C4-2B (cell line): ENCODE measurements around the gene CTNNBL1.

ENCODE experiments used
- ZFX ChIP-seq: fragments of 450-650 bp; IDR thresholded peaks from 2 replicates; pipeline ENCODE4 v1.6.1; 2017
- TF ChIP-seq, protein P1 (sequence below): fragments of 450-650 bp; conservative IDR thresholded peaks from 2 replicates; pipeline ENCODE4 v1.5.1; 2017; ENCODE audit warnings: mild to moderate bottlenecking

DNA sequence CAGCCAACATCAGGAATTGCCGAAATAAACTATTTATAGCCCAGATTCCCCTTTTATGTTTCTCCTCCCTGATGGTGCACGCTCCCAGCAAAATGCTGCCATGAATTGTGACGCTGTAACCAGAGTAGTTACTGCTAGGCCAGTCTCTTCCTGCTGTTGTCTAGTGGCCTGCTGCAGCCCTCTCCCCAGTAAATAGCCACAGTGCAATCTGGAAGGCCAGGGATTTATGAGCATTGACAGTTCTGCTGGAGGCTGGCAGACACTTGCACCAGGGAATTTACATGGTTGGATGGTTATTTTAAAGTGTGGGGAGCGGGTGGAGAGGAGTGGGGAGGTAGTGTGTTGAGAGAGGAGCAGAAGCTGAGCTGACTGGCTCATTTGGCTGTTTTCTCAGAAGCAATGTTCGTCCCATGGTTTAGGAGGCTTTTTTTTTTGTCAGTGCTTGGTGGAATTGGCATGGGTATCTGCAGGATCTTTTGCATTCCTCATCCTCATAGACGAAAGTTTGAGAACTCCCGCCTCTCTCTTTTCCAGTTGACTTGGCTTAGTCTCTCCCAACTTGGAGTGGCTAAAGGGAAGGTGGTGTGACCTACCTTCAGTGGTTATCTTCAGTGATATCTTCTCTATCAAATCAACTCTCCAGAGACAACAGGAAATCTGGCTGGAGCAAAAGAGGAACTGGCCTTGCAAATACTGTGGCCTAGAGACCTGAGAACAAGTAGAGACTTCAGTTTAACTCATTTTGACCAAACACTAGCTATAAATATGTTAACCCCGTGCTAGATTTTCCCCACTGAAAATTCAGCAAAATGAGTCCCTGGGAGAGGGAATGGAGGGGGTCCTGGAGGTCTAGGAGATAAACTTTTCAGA lies 109.8 kb downstream of the CTNNBL1 start:
- TF ChIP-seq, protein P1, sequence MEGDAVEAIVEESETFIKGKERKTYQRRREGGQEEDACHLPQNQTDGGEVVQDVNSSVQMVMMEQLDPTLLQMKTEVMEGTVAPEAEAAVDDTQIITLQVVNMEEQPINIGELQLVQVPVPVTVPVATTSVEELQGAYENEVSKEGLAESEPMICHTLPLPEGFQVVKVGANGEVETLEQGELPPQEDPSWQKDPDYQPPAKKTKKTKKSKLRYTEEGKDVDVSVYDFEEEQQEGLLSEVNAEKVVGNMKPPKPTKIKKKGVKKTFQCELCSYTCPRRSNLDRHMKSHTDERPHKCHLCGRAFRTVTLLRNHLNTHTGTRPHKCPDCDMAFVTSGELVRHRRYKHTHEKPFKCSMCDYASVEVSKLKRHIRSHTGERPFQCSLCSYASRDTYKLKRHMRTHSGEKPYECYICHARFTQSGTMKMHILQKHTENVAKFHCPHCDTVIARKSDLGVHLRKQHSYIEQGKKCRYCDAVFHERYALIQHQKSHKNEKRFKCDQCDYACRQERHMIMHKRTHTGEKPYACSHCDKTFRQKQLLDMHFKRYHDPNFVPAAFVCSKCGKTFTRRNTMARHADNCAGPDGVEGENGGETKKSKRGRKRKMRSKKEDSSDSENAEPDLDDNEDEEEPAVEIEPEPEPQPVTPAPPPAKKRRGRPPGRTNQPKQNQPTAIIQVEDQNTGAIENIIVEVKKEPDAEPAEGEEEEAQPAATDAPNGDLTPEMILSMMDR = no peak
- TF ChIP-seq ZFX = no peak
